H1 (cell line): ENCODE results near the gene RAB43.

ENCODE experiments used
- CTCF ChIP-seq, 3 experiments: IDR thresholded peaks; 1 replicate in 2 of 3; 2 replicates in 1 of 3; pipeline versions ENCODE4 v1.5.1 to v1.6.1; 2011; ENCODE audit warnings: low read length in 3 of 3, mild to moderate bottlenecking in 3 of 3, inconsistent platforms in 2 of 3, low read depth in 1 of 3, moderate library complexity in 1 of 3; ENCODE audit not compliant: insufficient read depth in 1 of 3; ENCODE audit errors: control extremely low read depth in 1 of 3
- EP300 ChIP-seq, 2 experiments: IDR thresholded peaks; 1 replicate in 1 of 2; 2 replicates in 1 of 2; pipeline ENCODE4 v1.6.1; 2011 to 2012; ENCODE audit warnings: low read depth in 2 of 2, low read length in 2 of 2, mild to moderate bottlenecking in 2 of 2, borderline replicate concordance in 1 of 2, inconsistent platforms in 1 of 2, moderate library complexity in 1 of 2
- POLR2AphosphoS5 ChIP-seq: IDR thresholded peaks from 2 replicates; pipeline ENCODE4 v1.6.1; 2011; ENCODE audit warnings: low read depth, low read length

DNA sequence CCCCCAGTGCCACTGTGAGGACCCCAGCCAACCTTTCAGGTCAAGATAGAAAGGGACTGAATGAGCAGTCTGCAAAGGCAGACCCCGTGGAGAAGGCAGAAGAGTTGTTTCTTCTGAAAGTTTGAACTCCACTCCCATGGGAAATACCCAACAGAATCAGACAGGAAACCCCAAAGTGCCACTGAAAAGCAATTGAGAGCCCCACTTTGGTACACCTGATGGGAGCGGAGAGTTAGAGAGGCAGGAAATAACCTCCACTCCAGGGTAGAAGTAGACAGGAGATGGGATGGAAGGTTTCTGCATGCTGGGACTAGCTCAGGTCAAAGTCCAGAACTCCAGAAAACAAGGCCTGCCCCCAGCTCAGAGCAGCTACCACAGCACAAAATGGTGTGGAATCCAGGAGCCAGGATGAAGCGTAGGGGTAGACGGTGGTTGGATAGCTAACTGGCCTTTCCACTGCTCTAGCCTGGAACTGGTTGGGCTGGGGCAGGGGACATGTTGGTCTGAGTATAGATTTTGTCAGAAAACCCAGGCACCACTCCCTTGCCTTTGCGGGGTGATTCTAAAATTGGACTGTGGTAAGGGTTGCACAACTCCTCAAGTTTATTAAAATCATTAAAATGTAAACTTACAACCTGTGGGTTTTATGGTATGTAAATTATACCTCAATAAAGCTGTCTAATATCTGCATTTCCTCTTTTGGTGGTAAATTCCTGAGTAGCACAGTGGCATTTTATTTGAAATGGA lies 1.9 kb upstream of the RAB43 start:
- TF ChIP-seq CTCF (IDR thresholded peaks at IDR 0.05; ENCODE audit: control extremely low read depth in 1 of 3, insufficient read depth in 1 of 3, low read depth in 1 of 3, low read length in 3 of 3) (no peak), POLR2AphosphoS5 (no peak), EP300 (IDR thresholded peaks at IDR 0.05; ENCODE audit: borderline replicate concordance in 1 of 2, low read depth in 2 of 2, low read length in 2 of 2) (no peak)
